Measurements from ENCODE around the gene S100A12.

The S100A12 gene

GRCh38 chr1:153350321-153350957 is 25.0 kb downstream of the S100A12 start:
- no peak overlapping the region for H3K4me2 ChIP-seq (ENCODE audit: low read length, poor library complexity, severe bottlenecking)
- no peak overlapping the region for H2BK120ac ChIP-seq (ENCODE audit: low read depth, low read length)
- no peak overlapping the region for H4K8ac ChIP-seq (ENCODE audit: low read length)
- no peak overlapping the region for H2AFZ ChIP-seq (ENCODE audit: low read depth, low read length)
- 50% methylated on average over 1 of the region's 1 CpG for WGBS
- H3K9me3 ChIP-seq (ENCODE audit: control insufficient read depth, low read length), result no peaks in the 10 kb centered on the region
- no peaks in the 10 kb centered on the region for H3K36me3 ChIP-seq (ENCODE audit: control insufficient read depth in 1 of 2, insufficient read depth in 2 of 2, low read depth in 1 of 2, low read length in 2 of 2)
- no peak overlapping the region for H3K23ac ChIP-seq (ENCODE audit: low read length in 2 of 2)
- H3K4me1 ChIP-seq (ENCODE audit: control insufficient read depth, insufficient read depth, low read depth, low read length), result no peaks in the 10 kb centered on the region
- DNase-seq, result no peak
- H3K4me3 ChIP-seq (ENCODE audit: insufficient read depth in 1 of 2, low read depth in 1 of 2, low read length in 2 of 2), result no peak overlapping the region
- no peak overlapping the region for H3K9ac ChIP-seq (ENCODE audit: low read length)
- no peak overlapping the region for H2AK5ac ChIP-seq (ENCODE audit: low read length, severe bottlenecking)
- no peak overlapping the region for H2BK5ac ChIP-seq (ENCODE audit: low read depth, low read length, poor library complexity, severe bottlenecking)
- no peak overlapping the region for H3K27ac ChIP-seq (ENCODE audit: low read length, poor library complexity, severe bottlenecking)
- no peaks in the 10 kb centered on the region for H3K79me1 ChIP-seq (replicated peaks; ENCODE audit: low read length, poor library complexity, severe bottlenecking)
- H3K14ac ChIP-seq (ENCODE audit: low read length in 2 of 2), result no peak overlapping the region
- no peak overlapping the region for H3K4ac ChIP-seq (ENCODE audit: low read depth in 1 of 2, low read length in 2 of 2)
- H3K18ac ChIP-seq (ENCODE audit: low read depth in 1 of 2, low read length in 2 of 2), result no peak overlapping the region
- H3K27me3 ChIP-seq (ENCODE audit: control insufficient read depth in 1 of 2, insufficient read depth in 1 of 2, low read length in 2 of 2), result peaks cover 15 to 83% of the 10 kb centered on the region in 2 experiments
- no peak overlapping the region for H4K91ac ChIP-seq (ENCODE audit: low read length)
- no peak overlapping the region for H2BK12ac ChIP-seq (ENCODE audit: low read length in 2 of 2)
- no peak overlapping the region for H2BK15ac ChIP-seq (ENCODE audit: low read depth, poor library complexity, severe bottlenecking)

- no peak overlapping the region for H2AK5ac ChIP-seq (ENCODE audit: low read length, severe bottlenecking)
- H3K18ac ChIP-seq (ENCODE audit: low read depth in 1 of 2, low read length in 2 of 2), result no peak overlapping the region
- DNase-seq, result no peak
- no peak overlapping the region for H2BK12ac ChIP-seq (ENCODE audit: low read length in 2 of 2)
- no peak overlapping the region for H3K9ac ChIP-seq (ENCODE audit: low read length)
- H3K27me3 ChIP-seq (ENCODE audit: control insufficient read depth in 1 of 2, insufficient read depth in 1 of 2, low read length in 2 of 2), result peaks cover 18 to 83% of the 10 kb centered on the region in 2 experiments
- no peak overlapping the region for H3K4me2 ChIP-seq (ENCODE audit: low read length, poor library complexity, severe bottlenecking)
- no peak overlapping the region for H3K27ac ChIP-seq (ENCODE audit: low read length, poor library complexity, severe bottlenecking)
- H2BK120ac ChIP-seq (ENCODE audit: low read depth, low read length), result no peak overlapping the region
- H4K91ac ChIP-seq (ENCODE audit: low read length), result no peak overlapping the region
- H3K23ac ChIP-seq (ENCODE audit: low read length in 2 of 2), result no peak overlapping the region
- no peak overlapping the region for H4K8ac ChIP-seq (ENCODE audit: low read length)
- H3K4me3 ChIP-seq (ENCODE audit: insufficient read depth in 1 of 2, low read depth in 1 of 2, low read length in 2 of 2), result no peak overlapping the region
- WGBS, result 69% methylated on average over 17 of the region's 17 CpGs
- no peak overlapping the region for H2BK15ac ChIP-seq (ENCODE audit: low read depth, poor library complexity, severe bottlenecking)
- no peaks in the 10 kb centered on the region for H3K9me3 ChIP-seq (ENCODE audit: control insufficient read depth, low read length)
- H3K14ac ChIP-seq (ENCODE audit: low read length in 2 of 2), result no peak overlapping the region
- H2BK5ac ChIP-seq (ENCODE audit: low read depth, low read length, poor library complexity, severe bottlenecking), result no peak overlapping the region
- H2AFZ ChIP-seq (ENCODE audit: low read depth, low read length), result no peak overlapping the region
- no peaks in the 10 kb centered on the region for H3K36me3 ChIP-seq (ENCODE audit: control insufficient read depth in 1 of 2, insufficient read depth in 2 of 2, low read depth in 1 of 2, low read length in 2 of 2)
- no peaks in the 10 kb centered on the region for H3K79me1 ChIP-seq (replicated peaks; ENCODE audit: low read length, poor library complexity, severe bottlenecking)
- no peaks in the 10 kb centered on the region for H3K4me1 ChIP-seq (ENCODE audit: control insufficient read depth, insufficient read depth, low read depth, low read length)
- H3K4ac ChIP-seq (ENCODE audit: low read depth in 1 of 2, low read length in 2 of 2), result no peak overlapping the region
Measured at GRCh38 chr1:153349363-153350320, 25.8 kb downstream of the S100A12 start.

- no peaks in the 10 kb centered on the region for H3K36me3 ChIP-seq (ENCODE audit: control insufficient read depth in 1 of 2, insufficient read depth in 2 of 2, low read depth in 1 of 2, low read length in 2 of 2)
- H3K14ac ChIP-seq (ENCODE audit: low read length in 2 of 2), result no peak within 1 kb of the TSS
- H3K4me2 ChIP-seq (ENCODE audit: low read length, poor library complexity, severe bottlenecking), result no peak within 1 kb of the TSS
- H2BK15ac ChIP-seq (ENCODE audit: low read depth, poor library complexity, severe bottlenecking), result no peak within 1 kb of the TSS
- no peaks in the 10 kb centered on the region for H3K9me3 ChIP-seq (ENCODE audit: control insufficient read depth, low read length)
- H3K4me3 ChIP-seq (ENCODE audit: insufficient read depth in 1 of 2, low read depth in 1 of 2, low read length in 2 of 2), result no peak within 1 kb of the TSS
- no peak within 1 kb of the TSS for H3K23ac ChIP-seq (ENCODE audit: low read length in 2 of 2)
- no peak within 1 kb of the TSS for H2AK5ac ChIP-seq (ENCODE audit: low read length, severe bottlenecking)
- no peak within 1 kb of the TSS for H3K4ac ChIP-seq (ENCODE audit: low read depth in 1 of 2, low read length in 2 of 2)
- no peak within 1 kb of the TSS for H3K9ac ChIP-seq (ENCODE audit: low read length)
- H2BK5ac ChIP-seq (ENCODE audit: low read depth, low read length, poor library complexity, severe bottlenecking), result no peak within 1 kb of the TSS
- no peak within 1 kb of the TSS for H4K91ac ChIP-seq (ENCODE audit: low read length)
- WGBS, result 51% methylated on average over 9 of the region's 10 CpGs
- H3K18ac ChIP-seq (ENCODE audit: low read depth in 1 of 2, low read length in 2 of 2), result no peak within 1 kb of the TSS
- no peak within 1 kb of the TSS for H4K8ac ChIP-seq (ENCODE audit: low read length)
- no peak within 1 kb of the TSS for H2BK12ac ChIP-seq (ENCODE audit: low read length in 2 of 2)
- H3K27me3 ChIP-seq (ENCODE audit: control insufficient read depth in 1 of 2, insufficient read depth in 1 of 2, low read length in 2 of 2), result peaks cover 18 to 83% of the 10 kb centered on the region in 2 experiments
- no peak within 1 kb of the TSS for H2BK120ac ChIP-seq (ENCODE audit: low read depth, low read length)
- H3K27ac ChIP-seq (ENCODE audit: low read length, poor library complexity, severe bottlenecking), result no peak within 1 kb of the TSS
- no peak within 1 kb of the TSS for H2AFZ ChIP-seq (ENCODE audit: low read depth, low read length)
- no peaks in the 10 kb centered on the region for H3K4me1 ChIP-seq (ENCODE audit: control insufficient read depth, insufficient read depth, low read depth, low read length)
- no peak for DNase-seq
- H3K79me1 ChIP-seq (replicated peaks; ENCODE audit: low read length, poor library complexity, severe bottlenecking), result no peaks in the 10 kb centered on the region
Measured at GRCh38 chr1:153348511-153349362, 26.7 kb downstream of the S100A12 start, which contains the start of gene PGLYRP4. Gene PGLYRP4 (minus strand): TSS chr1:153348841. CDS start chr1:153347932, 909 bp downstream.

Measured in mesenchymal stem cell (in vitro differentiated cells and primary cell).